ENCODE measurements around the gene BCCIP.
A peak's percentile ranks its signal among the peaks of the same experiment; 100 is the strongest.

BCCIP gene

GRCh38 chr10:125795637-125796190 lies 27.6 kb upstream of the BCCIP start:
- peak; percentile 51 for DNase-seq (ENCODE audit: low read depth, low spot score)
- no peak overlapping the region for H3K4me3 ChIP-seq (ENCODE audit: low read length)

- H3K4me3 ChIP-seq (ENCODE audit: low read length): no peak overlapping the region
- DNase-seq (ENCODE audit: low read depth, low spot score): no peak
These were observed 25.9 kb upstream of the BCCIP start for GRCh38 chr10:125797424-125797823.

GRCh38 chr10:125797994-125798662 lies 25.2 kb upstream of the BCCIP start:
- no peak for DNase-seq (ENCODE audit: low read depth, low spot score)
- no peak overlapping the region for H3K4me3 ChIP-seq (ENCODE audit: low read length)

- H3K4me3 ChIP-seq (ENCODE audit: low read length): no peak overlapping the region
- no peak for DNase-seq (ENCODE audit: low read depth, low spot score)
These were observed 23.7 kb upstream of the BCCIP start for GRCh38 chr10:125799451-125800182.

- no peak overlapping the region for H3K4me3 ChIP-seq (ENCODE audit: low read length)
- DNase-seq (ENCODE audit: low read depth, low spot score): no peak
These were observed 21.8 kb upstream of the BCCIP start for GRCh38 chr10:125801574-125801973.

- DNase-seq (ENCODE audit: low read depth, low spot score): no peak
- no peak overlapping the region for H3K4me3 ChIP-seq (ENCODE audit: low read length)
These were observed 21.2 kb upstream of the BCCIP start for GRCh38 chr10:125802131-125802530.

GRCh38 chr10:125802739-125803138 lies 20.6 kb upstream of the BCCIP start:
- no peak for DNase-seq (ENCODE audit: low read depth, low spot score)

GRCh38 chr10:125808047-125808446 lies 15.3 kb upstream of the BCCIP start:
- H3K4me3 ChIP-seq (ENCODE audit: low read length): no peak overlapping the region
- no peak for DNase-seq (ENCODE audit: low read depth, low spot score)

More at GRCh38 chr10:125802739-125803138, 20.6 kb upstream of the BCCIP start:
- no peak overlapping the region for H3K4me3 ChIP-seq (ENCODE audit: low read length)

- DNase-seq (ENCODE audit: low read depth, low spot score): no peak
- no peak overlapping the region for H3K4me3 ChIP-seq (ENCODE audit: low read length)
These were observed 12.1 kb upstream of the BCCIP start for GRCh38 chr10:125811251-125811650.

GRCh38 chr10:125812128-125812750 lies 11.1 kb upstream of the BCCIP start:
- DNase-seq (ENCODE audit: low read depth, low spot score): no peak

GRCh38 chr10:125815764-125816163 lies 7.6 kb upstream of the BCCIP start:
- no peak overlapping the region for H3K4me3 ChIP-seq (ENCODE audit: low read length)
- no peak for DNase-seq (ENCODE audit: low read depth, low spot score)

More at GRCh38 chr10:125812128-125812750, 11.1 kb upstream of the BCCIP start:
- H3K4me3 ChIP-seq (ENCODE audit: low read length): no peak overlapping the region

GRCh38 chr10:125816548-125816947 lies 6.8 kb upstream of the BCCIP start:
- DNase-seq (ENCODE audit: low read depth, low spot score): no peak
- H3K4me3 ChIP-seq (ENCODE audit: low read length): no peak overlapping the region

- H3K4me3 ChIP-seq (ENCODE audit: low read length): no peak overlapping the region
- no peak for DNase-seq (ENCODE audit: low read depth, low spot score)
These were observed 5.9 kb upstream of the BCCIP start for GRCh38 chr10:125817337-125817946.

GRCh38 chr10:125820701-125821100 lies 2.6 kb upstream of the BCCIP start:
- H3K4me3 ChIP-seq (ENCODE audit: low read length): no peak overlapping the region
- DNase-seq (ENCODE audit: low read depth, low spot score): no peak

GRCh38 chr10:125823663-125824251 lies 411 bp downstream of the BCCIP start:
- no peak for DNase-seq (ENCODE audit: low read depth, low spot score)
- H3K4me3 ChIP-seq (ENCODE audit: low read length): peak overlapping the region; percentile 99

- DNase-seq (ENCODE audit: low read depth, low spot score): no peak
- H3K4me3 ChIP-seq (ENCODE audit: low read length): peak overlapping the region; percentile 99
These were observed 1.4 kb downstream of the BCCIP start for GRCh38 chr10:125824736-125825135.

- no peak for DNase-seq (ENCODE audit: low read depth, low spot score)
- no peak overlapping the region for H3K4me3 ChIP-seq (ENCODE audit: low read length)
These were observed 3.8 kb downstream of the BCCIP start for GRCh38 chr10:125827133-125827532.

- DNase-seq (ENCODE audit: low read depth, low spot score): no peak
- no peak overlapping the region for H3K4me3 ChIP-seq (ENCODE audit: low read length)
These were observed 5.0 kb downstream of the BCCIP start for GRCh38 chr10:125828311-125828710.

- H3K4me3 ChIP-seq (ENCODE audit: low read length): no peak overlapping the region
- DNase-seq (ENCODE audit: low read depth, low spot score): no peak
These were observed 13.4 kb downstream of the BCCIP start for GRCh38 chr10:125836746-125837145.
